ENCODE data around the gene ACP3. TPM values are rescaled to one million over a fixed set of nuclear protein-coding genes. Genes with fewer than 3 reads are reported as not detected.
"Not testable (repeated sequence)": the region's sequence is repeated elsewhere in the genome, so short reads cannot be mapped to it uniquely, and the experiment has no call there.

Gene ACP3
- total RNA-seq, 2 experiments from 2014 or later: not detected

GRCh38 chr3:132352556-132353143 is 35.4 kb downstream of the ACP3 start:
- ChIA-PET CTCF (interaction anchor here (1.2 to 1.9 kb wide), 2 partner anchors 10 to 47 kb away, joined by 3 to 5 read pairs; no protein-coding TSS in a partner anchor), POLR2A (no interaction called here)
- Mint-ChIP-seq H3K27me3 (peaks cover 10% of the 10 kb centered on the region), H3K4me3 (no peak overlapping the region), H3K36me3 (ENCODE audit: low read depth) (no peaks in the 10 kb centered on the region), H3K27ac (no peak overlapping the region), H3K9me3 (no peaks in the 10 kb centered on the region), H3K4me1 (peaks cover 1% of the 10 kb centered on the region)
- peak; percentile 77 for DNase-seq

DNA sequence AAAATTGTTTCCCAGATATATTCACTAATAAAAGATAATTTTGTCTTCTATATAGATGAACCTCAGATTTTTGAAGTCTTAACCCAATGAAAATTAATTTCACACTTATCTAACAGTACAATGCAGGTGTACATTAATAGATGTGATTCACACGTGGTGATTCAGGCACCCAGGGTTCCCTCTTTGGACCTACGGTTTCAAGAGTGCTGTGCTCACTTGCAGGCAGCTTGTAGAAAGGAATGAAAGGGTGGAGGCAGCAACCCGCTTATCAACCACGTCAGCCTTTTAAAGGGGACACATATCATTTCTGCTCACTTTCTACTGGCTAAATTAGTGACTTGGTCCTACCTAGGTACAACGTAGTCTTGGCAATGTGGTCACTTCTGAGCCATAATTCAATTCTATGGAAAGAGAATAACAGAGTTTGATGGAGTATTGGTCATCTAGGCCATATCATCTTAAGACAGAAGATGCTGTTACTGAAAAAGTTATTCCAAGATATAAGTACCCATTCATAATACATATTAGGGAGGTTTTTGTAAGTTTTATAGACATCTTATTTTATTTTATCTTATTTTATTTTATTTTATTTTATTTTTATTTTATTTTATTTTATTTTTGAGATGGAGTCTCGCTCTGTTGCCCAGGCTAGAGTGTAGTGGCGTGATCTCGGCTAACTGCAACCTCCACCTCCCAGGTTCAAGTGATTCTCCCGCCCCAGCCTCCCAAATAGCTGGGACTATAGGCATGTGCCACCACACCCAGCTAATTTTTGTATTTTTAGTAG is 37.9 kb downstream of the ACP3 start:
- Mint-ChIP-seq H3K4me3 (no peak overlapping the region), H3K9me3 (no peaks in the 10 kb centered on the region), H3K27me3 (peaks cover 17% of the 10 kb centered on the region), H3K36me3 (ENCODE audit: low read depth) (no peaks in the 10 kb centered on the region), H3K4me1 (peaks cover 1% of the 10 kb centered on the region), H3K27ac (no peak overlapping the region)
- no peak for DNase-seq
- ChIA-PET POLR2A (no interaction called here), CTCF (interaction anchor here (0.6 kb wide), 1 partner anchor 9 kb away, joined by 3 read pairs; no protein-coding TSS in a partner anchor)

- H3K27me3 Mint-ChIP-seq: peaks cover 20% of the 10 kb centered on the region
Measured at GRCh38 chr3:132356568-132356967, 39.4 kb downstream of the ACP3 start.

GRCh38 chr3:132360717-132361116 is 43.5 kb downstream of the ACP3 start:
- CTCF ChIA-PET: interaction anchor here (0.9 kb wide), 1 partner anchor 43 kb away, joined by 3 read pairs; no protein-coding TSS in a partner anchor
- POLR2A ChIA-PET: no interaction called here

More at GRCh38 chr3:132356568-132356967, 39.4 kb downstream of the ACP3 start:
- Mint-ChIP-seq H3K4me1 (peaks cover 1% of the 10 kb centered on the region), H3K4me3 (no peak overlapping the region), H3K36me3 (ENCODE audit: low read depth) (no peaks in the 10 kb centered on the region), H3K27ac (no peak overlapping the region), H3K9me3 (no peaks in the 10 kb centered on the region)
- ChIA-PET POLR2A (no interaction called here), CTCF (no interaction called here)
- no peak for DNase-seq

DNA sequence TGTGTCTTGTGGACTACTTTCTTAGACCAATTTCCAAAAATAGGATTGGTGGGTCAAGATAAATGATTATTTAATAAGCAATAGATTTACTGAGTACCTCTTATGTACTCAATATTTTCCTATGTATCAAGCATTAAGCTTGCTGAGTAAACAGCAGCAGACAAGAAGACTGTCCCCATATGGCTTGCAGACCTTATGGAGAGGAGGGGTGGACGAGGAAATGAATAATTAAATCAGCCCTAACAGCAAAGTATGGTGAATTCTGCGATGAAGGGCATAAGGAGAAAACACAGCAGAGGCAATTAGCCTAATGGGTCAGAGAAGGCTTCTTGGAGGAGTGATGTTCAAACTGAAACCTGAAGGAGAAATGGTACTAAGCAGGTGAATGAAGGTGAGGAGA is 45.1 kb downstream of the ACP3 start:
- H3K27ac Mint-ChIP-seq: no peak overlapping the region
- no peak overlapping the region for H3K4me3 Mint-ChIP-seq
- DNase-seq: no peak
- POLR2A ChIA-PET: no interaction called here
- peaks cover 29% of the 10 kb centered on the region for H3K27me3 Mint-ChIP-seq
- CTCF ChIA-PET: no interaction called here
- no peaks in the 10 kb centered on the region for H3K4me1 Mint-ChIP-seq
- no peaks in the 10 kb centered on the region for H3K9me3 Mint-ChIP-seq
- no peaks in the 10 kb centered on the region for H3K36me3 Mint-ChIP-seq (ENCODE audit: low read depth)

More at GRCh38 chr3:132360717-132361116, 43.5 kb downstream of the ACP3 start:
- Mint-ChIP-seq H3K27me3 (peaks cover 32% of the 10 kb centered on the region), H3K36me3 (ENCODE audit: low read depth) (no peaks in the 10 kb centered on the region), H3K4me1 (no peaks in the 10 kb centered on the region), H3K27ac (no peak overlapping the region), H3K4me3 (no peak overlapping the region), H3K9me3 (no peaks in the 10 kb centered on the region)
- DNase-seq: no peak

- no peaks in the 10 kb centered on the region for H3K36me3 Mint-ChIP-seq (ENCODE audit: low read depth)
- ChIA-PET CTCF (no interaction called here), POLR2A (no interaction called here)
- no peaks in the 10 kb centered on the region for H3K4me1 Mint-ChIP-seq
- no peaks in the 10 kb centered on the region for H3K9me3 Mint-ChIP-seq
- peaks cover 8% of the 10 kb centered on the region for H3K27me3 Mint-ChIP-seq
- no peak for DNase-seq
- H3K27ac Mint-ChIP-seq: no peak overlapping the region
- H3K4me3 Mint-ChIP-seq: no peak overlapping the region
Measured at GRCh38 chr3:132368515-132368914, 51.3 kb downstream of the ACP3 start.

DNA sequence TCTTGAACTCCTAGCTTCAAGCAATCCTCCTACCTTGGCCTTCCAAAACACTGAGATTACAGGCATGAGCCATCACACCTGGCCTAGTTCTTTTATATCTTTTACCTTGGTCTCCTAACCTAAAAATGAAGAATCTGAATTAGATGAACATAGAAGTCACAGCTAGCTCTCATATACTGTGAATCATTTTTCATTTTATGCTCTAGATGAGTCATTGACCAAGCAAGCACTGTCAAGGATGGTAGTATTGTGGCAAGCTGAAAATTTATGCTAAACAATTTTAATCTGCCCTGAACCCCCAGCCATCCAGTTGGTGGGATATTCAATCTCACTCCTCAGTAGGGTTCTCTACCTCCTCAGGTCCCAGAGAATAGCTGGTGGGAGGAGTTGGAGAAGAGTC is 51.8 kb downstream of the ACP3 start:
- no peaks in the 10 kb centered on the region for H3K36me3 Mint-ChIP-seq (ENCODE audit: low read depth)
- H3K9me3 Mint-ChIP-seq: no peaks in the 10 kb centered on the region
- no peak overlapping the region for H3K4me3 Mint-ChIP-seq
- no peak for DNase-seq
- CTCF ChIA-PET: no interaction called here
- H3K27me3 Mint-ChIP-seq: peaks cover 8% of the 10 kb centered on the region
- no peaks in the 10 kb centered on the region for H3K4me1 Mint-ChIP-seq
- POLR2A ChIA-PET: no interaction called here
- no peak overlapping the region for H3K27ac Mint-ChIP-seq

DNA sequence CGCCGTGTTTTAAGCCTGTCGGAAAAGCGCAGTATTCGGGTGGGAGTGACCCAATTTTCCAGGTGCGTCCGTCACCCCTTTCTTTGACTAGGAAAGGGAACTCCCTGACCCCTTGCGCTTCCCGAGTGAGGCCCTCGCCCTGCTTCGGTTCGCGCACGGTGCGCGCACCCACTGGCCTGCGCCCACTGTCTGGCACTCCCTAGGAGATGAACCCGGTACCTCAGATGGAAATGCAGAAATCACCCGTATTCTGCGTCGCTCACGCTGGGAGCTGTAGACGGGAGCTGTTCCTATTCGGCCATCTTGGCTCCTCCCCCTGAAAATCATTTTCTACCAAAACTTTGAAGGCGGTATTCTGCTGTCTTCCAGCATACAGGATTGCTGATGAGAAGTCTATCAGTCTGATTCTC is 59.7 kb downstream of the ACP3 start:
- H3K27ac Mint-ChIP-seq; DNase-seq; CTCF ChIA-PET; POLR2A ChIA-PET; H3K9me3 Mint-ChIP-seq; H3K36me3 Mint-ChIP-seq (ENCODE audit: low read depth); H3K4me1 Mint-ChIP-seq: not testable (repeated sequence)
- peaks cover 11% of the 10 kb centered on the region for H3K27me3 Mint-ChIP-seq
- peak overlapping the region; percentile 58 for H3K4me3 Mint-ChIP-seq

DNA sequence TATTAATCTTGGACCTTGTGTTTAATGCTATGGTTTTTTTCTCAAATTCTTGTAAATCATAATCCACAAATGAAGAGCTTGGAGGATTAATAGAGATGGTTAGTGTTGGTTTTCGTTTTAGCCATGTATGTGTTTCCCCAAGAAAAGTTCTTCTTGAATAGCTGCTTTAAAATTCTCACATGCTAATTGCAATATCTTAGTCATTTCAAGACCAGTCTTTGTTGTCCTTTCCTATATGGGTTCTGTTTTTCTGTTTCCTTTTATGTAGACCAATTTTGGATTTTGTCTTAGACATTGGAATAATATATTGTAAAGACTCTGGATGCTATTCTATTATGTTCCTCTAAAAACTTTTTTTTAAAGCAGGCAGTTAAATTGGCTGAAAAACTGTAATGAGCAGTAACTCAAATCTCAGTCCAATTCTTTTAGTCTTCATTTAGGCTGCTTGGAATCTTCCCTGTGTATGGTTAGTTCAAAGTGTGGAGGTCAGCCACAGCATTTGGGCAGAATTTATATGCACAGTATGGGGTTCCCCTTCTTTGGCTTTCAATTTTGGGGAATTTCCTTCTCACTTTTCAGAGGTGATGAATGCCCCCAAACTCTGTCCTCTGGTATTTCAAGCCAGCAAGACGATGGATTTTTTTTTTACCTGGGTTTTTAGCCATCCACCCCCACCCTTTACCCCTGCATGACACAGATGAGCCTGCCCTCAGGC is 61.0 kb downstream of the ACP3 start:
- ChIA-PET POLR2A (no interaction called here), CTCF (interaction anchor here (1.5 kb wide), 1 partner anchor 22 kb away, joined by 4 read pairs; no protein-coding TSS in a partner anchor)

GRCh38 chr3:132378846-132379245 is 61.6 kb downstream of the ACP3 start:
- no peak overlapping the region for H3K27ac Mint-ChIP-seq

More for the DNA sequence above, 61.0 kb downstream of the ACP3 start:
- no peak overlapping the region for H3K27ac Mint-ChIP-seq
- H3K4me1 Mint-ChIP-seq: no peaks in the 10 kb centered on the region
- H3K27me3 Mint-ChIP-seq: peaks cover 11% of the 10 kb centered on the region
- no peaks in the 10 kb centered on the region for H3K36me3 Mint-ChIP-seq (ENCODE audit: low read depth)
- H3K9me3 Mint-ChIP-seq: no peaks in the 10 kb centered on the region
- DNase-seq: no peak
- H3K4me3 Mint-ChIP-seq: no peak overlapping the region

GRCh38 chr3:132380920-132381319 is 63.7 kb downstream of the ACP3 start:
- H3K9me3 Mint-ChIP-seq: no peaks in the 10 kb centered on the region
- CTCF ChIA-PET: interaction anchor here (1.5 kb wide), 1 partner anchor 32 kb away, joined by 4 read pairs; no protein-coding TSS in a partner anchor
- peaks cover 11% of the 10 kb centered on the region for H3K27me3 Mint-ChIP-seq
- DNase-seq: no peak
- H3K36me3 Mint-ChIP-seq (ENCODE audit: low read depth): no peaks in the 10 kb centered on the region
- POLR2A ChIA-PET: no interaction called here
- H3K4me3 Mint-ChIP-seq: no peak overlapping the region
- no peaks in the 10 kb centered on the region for H3K4me1 Mint-ChIP-seq
- H3K27ac Mint-ChIP-seq: no peak overlapping the region

More at GRCh38 chr3:132378846-132379245, 61.6 kb downstream of the ACP3 start:
- Mint-ChIP-seq H3K27me3 (peaks cover 11% of the 10 kb centered on the region), H3K4me3 (no peak overlapping the region), H3K36me3 (ENCODE audit: low read depth) (no peaks in the 10 kb centered on the region), H3K4me1 (no peaks in the 10 kb centered on the region), H3K9me3 (no peaks in the 10 kb centered on the region)
- ChIA-PET POLR2A (no interaction called here), CTCF (interaction anchor here (1.5 kb wide), 1 partner anchor 21 kb away, joined by 4 read pairs; no protein-coding TSS in a partner anchor)
- no peak for DNase-seq

- POLR2A ChIA-PET: no interaction called here
- Mint-ChIP-seq H3K36me3 (ENCODE audit: low read depth) (no peaks in the 10 kb centered on the region), H3K9me3 (no peaks in the 10 kb centered on the region)
Measured at GRCh38 chr3:132381348-132381944, 64.2 kb downstream of the ACP3 start.

More at GRCh38 chr3:132381348-132381944, 64.2 kb downstream of the ACP3 start:
- CTCF ChIA-PET: interaction anchor here (1.5 kb wide), 1 partner anchor 32 kb away, joined by 4 read pairs; no protein-coding TSS in a partner anchor
- Mint-ChIP-seq H3K4me1 (no peaks in the 10 kb centered on the region), H3K27me3 (peaks cover 11% of the 10 kb centered on the region), H3K27ac (no peak overlapping the region), H3K4me3 (no peak overlapping the region)
- DNase-seq: no peak
